ENCODE data around the gene TM4SF18.

The TM4SF18 gene

GRCh38 chr3:149324332-149324731 lies 9.1 kb downstream of the TM4SF18 start:
- Histone ChIP-seq H3K9ac (ENCODE audit: insufficient read length) (no peak overlapping the region), H3K36me3 (ENCODE audit: insufficient read depth, low read length) (no peaks in the 10 kb centered on the region), H3K4me3 (no peak overlapping the region), H3K27ac (no peak overlapping the region), H3K9me3 (ENCODE audit: low read depth, low read length) (no peaks in the 10 kb centered on the region)
- DNase-seq (ENCODE audit: low read depth, low spot score) = no peak
- no peak for TF ChIP-seq POLR2AphosphoS5 (IDR thresholded peaks at IDR 0.05; ENCODE audit: borderline replicate concordance, low read depth, low read length)
- no peak for TF ChIP-seq FOXP2 (optimal IDR thresholded peaks at IDR 0.05; ENCODE audit: control extremely low read depth, extremely low read length, insufficient read depth)
- TF ChIP-seq EZH2 (IDR thresholded peaks at IDR 0.05) = no peak

- Histone ChIP-seq H3K4me3 (no peak overlapping the region), H3K27ac (no peak overlapping the region), H3K9ac (ENCODE audit: insufficient read length) (no peak overlapping the region), H3K9me3 (ENCODE audit: low read depth, low read length) (no peaks in the 10 kb centered on the region), H3K36me3 (ENCODE audit: insufficient read depth, low read length) (no peaks in the 10 kb centered on the region)
- TF ChIP-seq EZH2 (IDR thresholded peaks at IDR 0.05) (no peak), FOXP2 (optimal IDR thresholded peaks at IDR 0.05; ENCODE audit: control extremely low read depth, extremely low read length, insufficient read depth) (no peak), POLR2AphosphoS5 (IDR thresholded peaks at IDR 0.05; ENCODE audit: borderline replicate concordance, low read depth, low read length) (no peak)
- no peak for DNase-seq (ENCODE audit: low read depth, low spot score)
Observed at GRCh38 chr3:149321640-149322039, 11.8 kb downstream of the TM4SF18 start.

DNA sequence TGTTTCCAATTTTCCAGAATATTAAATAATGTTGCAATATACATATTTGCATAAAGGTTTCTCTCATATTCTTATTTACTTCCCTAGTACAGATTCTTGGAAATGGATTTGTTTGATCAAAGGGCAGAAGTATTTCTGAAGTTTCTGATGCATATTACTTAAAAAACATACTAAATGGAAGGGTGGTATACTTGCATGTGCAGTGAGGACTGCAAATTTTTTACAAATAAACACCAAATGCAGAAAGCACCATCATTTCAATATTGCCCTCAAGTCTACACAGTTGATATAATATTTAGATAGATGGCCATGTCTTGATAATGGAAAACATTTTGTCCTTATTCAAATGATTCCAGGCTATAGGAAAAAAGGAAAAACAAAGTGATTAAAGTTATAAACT lies 12.3 kb downstream of the TM4SF18 start:
- no peak overlapping the region for H3K9ac ChIP-seq (ENCODE audit: insufficient read length)
- H3K27ac ChIP-seq = no peak overlapping the region
- DNase-seq (ENCODE audit: low read depth, low spot score) = no peak
- H3K9me3 ChIP-seq (ENCODE audit: low read depth, low read length) = no peaks in the 10 kb centered on the region
- no peak overlapping the region for H3K4me3 ChIP-seq
- H3K36me3 ChIP-seq (ENCODE audit: insufficient read depth, low read length) = no peaks in the 10 kb centered on the region
- TF ChIP-seq POLR2AphosphoS5 (IDR thresholded peaks at IDR 0.05; ENCODE audit: borderline replicate concordance, low read depth, low read length) = no peak
- TF ChIP-seq FOXP2 (optimal IDR thresholded peaks at IDR 0.05; ENCODE audit: control extremely low read depth, extremely low read length, insufficient read depth) = no peak
- TF ChIP-seq EZH2 (IDR thresholded peaks at IDR 0.05) = no peak

DNA sequence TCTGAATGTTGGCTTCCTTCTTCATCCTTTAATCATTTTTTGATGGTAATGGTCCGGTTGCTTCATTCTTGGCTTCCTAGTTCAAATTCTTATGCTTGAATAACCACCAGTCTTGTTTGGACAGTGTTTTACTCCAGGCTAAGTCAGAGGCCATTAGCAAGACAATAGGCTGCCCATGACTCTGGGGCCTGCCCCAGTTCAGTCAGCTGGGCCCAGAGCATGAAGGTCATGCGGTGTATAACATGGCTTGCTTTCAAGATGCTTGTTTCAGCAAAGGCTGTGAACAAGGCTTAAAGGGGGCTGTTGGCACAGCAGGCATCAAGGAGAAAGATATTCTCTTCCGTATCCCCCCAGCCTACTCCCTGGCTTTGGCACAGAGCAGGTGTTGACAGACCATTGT lies 13.7 kb downstream of the TM4SF18 start:
- no peaks in the 10 kb centered on the region for H3K36me3 ChIP-seq (ENCODE audit: insufficient read depth, low read length)
- TF ChIP-seq FOXP2 (optimal IDR thresholded peaks at IDR 0.05; ENCODE audit: control extremely low read depth, extremely low read length, insufficient read depth) = no peak
- TF ChIP-seq POLR2AphosphoS5 (IDR thresholded peaks at IDR 0.05; ENCODE audit: borderline replicate concordance, low read depth, low read length) = no peak
- TF ChIP-seq EZH2 (IDR thresholded peaks at IDR 0.05) = no peak
- no peak overlapping the region for H3K27ac ChIP-seq
- H3K9me3 ChIP-seq (ENCODE audit: low read depth, low read length) = no peaks in the 10 kb centered on the region
- no peak overlapping the region for H3K4me3 ChIP-seq
- DNase-seq (ENCODE audit: low read depth, low spot score) = no peak
- no peak overlapping the region for H3K9ac ChIP-seq (ENCODE audit: insufficient read length)

GRCh38 chr3:149317072-149317471 lies 16.4 kb downstream of the TM4SF18 start:
- H3K27ac ChIP-seq = no peak overlapping the region

GRCh38 chr3:149316437-149316836 lies 17.0 kb downstream of the TM4SF18 start:
- Histone ChIP-seq H3K27ac (no peak overlapping the region), H3K4me3 (no peak overlapping the region), H3K9ac (ENCODE audit: insufficient read length) (no peak overlapping the region), H3K9me3 (ENCODE audit: low read depth, low read length) (no peaks in the 10 kb centered on the region), H3K36me3 (ENCODE audit: insufficient read depth, low read length) (no peaks in the 10 kb centered on the region)
- TF ChIP-seq FOXP2 (optimal IDR thresholded peaks at IDR 0.05; ENCODE audit: control extremely low read depth, extremely low read length, insufficient read depth) (no peak), EZH2 (IDR thresholded peaks at IDR 0.05) (no peak), POLR2AphosphoS5 (IDR thresholded peaks at IDR 0.05; ENCODE audit: borderline replicate concordance, low read depth, low read length) (no peak)
- DNase-seq (ENCODE audit: low read depth, low spot score) = no peak

More at GRCh38 chr3:149317072-149317471, 16.4 kb downstream of the TM4SF18 start:
- Histone ChIP-seq H3K36me3 (ENCODE audit: insufficient read depth, low read length) (no peaks in the 10 kb centered on the region), H3K4me3 (no peak overlapping the region), H3K9ac (ENCODE audit: insufficient read length) (no peak overlapping the region), H3K9me3 (ENCODE audit: low read depth, low read length) (no peaks in the 10 kb centered on the region)
- DNase-seq (ENCODE audit: low read depth, low spot score) = no peak
- TF ChIP-seq FOXP2 (optimal IDR thresholded peaks at IDR 0.05; ENCODE audit: control extremely low read depth, extremely low read length, insufficient read depth) = no peak

GRCh38 chr3:149315694-149316093 lies 17.7 kb downstream of the TM4SF18 start:
- Histone ChIP-seq H3K27ac (no peak overlapping the region), H3K9me3 (ENCODE audit: low read depth, low read length) (no peaks in the 10 kb centered on the region), H3K9ac (ENCODE audit: insufficient read length) (no peak overlapping the region), H3K36me3 (ENCODE audit: insufficient read depth, low read length) (no peaks in the 10 kb centered on the region), H3K4me3 (no peak overlapping the region)
- DNase-seq (ENCODE audit: low read depth, low spot score) = no peak
- TF ChIP-seq FOXP2 (optimal IDR thresholded peaks at IDR 0.05; ENCODE audit: control extremely low read depth, extremely low read length, insufficient read depth) = no peak
- no peak for TF ChIP-seq POLR2AphosphoS5 (IDR thresholded peaks at IDR 0.05; ENCODE audit: borderline replicate concordance, low read depth, low read length)
- TF ChIP-seq EZH2 (IDR thresholded peaks at IDR 0.05) = no peak

- DNase-seq (ENCODE audit: low read depth, low spot score) = no peak
- H3K4me3 ChIP-seq = no peak overlapping the region
- TF ChIP-seq EZH2 (IDR thresholded peaks at IDR 0.05) = no peak
- no peak for TF ChIP-seq POLR2AphosphoS5 (IDR thresholded peaks at IDR 0.05; ENCODE audit: borderline replicate concordance, low read depth, low read length)
- TF ChIP-seq FOXP2 (optimal IDR thresholded peaks at IDR 0.05; ENCODE audit: control extremely low read depth, extremely low read length, insufficient read depth) = no peak
- no peaks in the 10 kb centered on the region for H3K36me3 ChIP-seq (ENCODE audit: insufficient read depth, low read length)
- no peaks in the 10 kb centered on the region for H3K9me3 ChIP-seq (ENCODE audit: low read depth, low read length)
- no peak overlapping the region for H3K27ac ChIP-seq
- H3K9ac ChIP-seq (ENCODE audit: insufficient read length) = no peak overlapping the region
Observed at GRCh38 chr3:149314807-149315578, 18.4 kb downstream of the TM4SF18 start.

GRCh38 chr3:149313542-149313941 lies 19.9 kb downstream of the TM4SF18 start:
- no peaks in the 10 kb centered on the region for H3K9me3 ChIP-seq (ENCODE audit: low read depth, low read length)
- TF ChIP-seq POLR2AphosphoS5 (IDR thresholded peaks at IDR 0.05; ENCODE audit: borderline replicate concordance, low read depth, low read length) (no peak), FOXP2 (optimal IDR thresholded peaks at IDR 0.05; ENCODE audit: control extremely low read depth, extremely low read length, insufficient read depth) (no peak), EZH2 (IDR thresholded peaks at IDR 0.05) (no peak)
- DNase-seq (ENCODE audit: low read depth, low spot score) = no peak
- no peak overlapping the region for H3K27ac ChIP-seq
- H3K9ac ChIP-seq (ENCODE audit: insufficient read length) = no peak overlapping the region
- no peaks in the 10 kb centered on the region for H3K36me3 ChIP-seq (ENCODE audit: insufficient read depth, low read length)
- H3K4me3 ChIP-seq = no peak overlapping the region
